Liver (tissue), 9 donors: ENCODE results near the gene SLC25A26. TPM values are rescaled to one million over a fixed set of nuclear protein-coding genes. Genes with fewer than 3 reads are reported as not detected.

Source experiments
- DNase-seq: peaks from one replicate; pipeline ENCODE4 v3.0.0-alpha.2; 2017; ENCODE audit warnings: low spot score
- H3K27ac ChIP-seq, 2 donors: one replicate each; pipeline ENCODE4 v1.7.0; 2013; ENCODE audit warnings: inconsistent platforms in 2 of 2, low read length in 2 of 2, control low read depth in 1 of 2, low read depth in 1 of 2, mild to moderate bottlenecking in 1 of 2
- H3K27me3 ChIP-seq, 4 donors: one replicate each; pipeline versions ENCODE4 v1.6.1 to v1.7.0; 2013; ENCODE audit warnings: low read length in 3 of 4, inconsistent platforms in 1 of 4, mild to moderate bottlenecking in 1 of 4, moderate library complexity in 1 of 4; ENCODE audit not compliant: control insufficient read depth in 4 of 4, insufficient read depth in 4 of 4
- H3K36me3 ChIP-seq, 4 donors: one replicate each; pipeline versions ENCODE4 v1.6.1 to v1.7.0; 2013; ENCODE audit warnings: low read length in 3 of 4, mild to moderate bottlenecking in 3 of 4, low read depth in 1 of 4, moderate library complexity in 1 of 4; ENCODE audit not compliant: control insufficient read depth in 4 of 4, insufficient read depth in 3 of 4
- H3K4me1 ChIP-seq, 4 donors: one replicate each; pipeline versions ENCODE4 v1.6.1 to v1.7.0; 2013; ENCODE audit warnings: low read length in 3 of 4, mild to moderate bottlenecking in 3 of 4, moderate library complexity in 1 of 4; ENCODE audit not compliant: control insufficient read depth in 4 of 4, insufficient read depth in 4 of 4
- H3K4me3 ChIP-seq, 3 donors: one replicate each; pipeline versions ENCODE4 v1.6.1 to v1.7.0; 2013; ENCODE audit warnings: low read length in 3 of 3, control low read depth in 1 of 3, low read depth in 1 of 3, mild to moderate bottlenecking in 1 of 3
- H3K9ac ChIP-seq, 2 donors: one replicate each; pipeline ENCODE4 v1.7.0; 2013; ENCODE audit warnings: low read length in 2 of 2, mild to moderate bottlenecking in 2 of 2, moderate library complexity in 2 of 2, control low read depth in 1 of 2, low read depth in 1 of 2
- H3K9me3 ChIP-seq, 4 donors: one replicate each; pipeline versions ENCODE4 v1.6.1 to v1.7.0; 2013; ENCODE audit warnings: low read length in 3 of 4; ENCODE audit not compliant: control insufficient read depth in 4 of 4
- EGR1 ChIP-seq, 2 donors: IDR thresholded peaks; 2 replicates each; pipeline ENCODE4 v1.6.1; 2016 to 2018; ENCODE audit warnings: antibody characterized with exemption in 2 of 2, low read depth in 2 of 2
- HNF4A ChIP-seq, 2 donors: conservative IDR thresholded peaks; 2 replicates each; pipeline ENCODE4 v1.6.1; 2016; ENCODE audit warnings: antibody characterized with exemption in 2 of 2, mild to moderate bottlenecking in 2 of 2
- JUND ChIP-seq, 2 donors: IDR thresholded peaks; 2 replicates each; pipeline ENCODE4 v1.6.1; 2016; ENCODE audit warnings: antibody characterized with exemption in 2 of 2
- RAD21 ChIP-seq, 2 donors: IDR thresholded peaks; 2 replicates each; pipeline ENCODE4 v1.6.1; 2016; ENCODE audit warnings: antibody characterized with exemption in 2 of 2, mild to moderate bottlenecking in 2 of 2
- RXRA ChIP-seq, 2 donors: IDR thresholded peaks; 2 replicates each; pipeline ENCODE4 v1.6.1; 2017 to 2018; ENCODE audit warnings: antibody characterized with exemption in 2 of 2, mild to moderate bottlenecking in 1 of 2
- SP1 ChIP-seq: IDR thresholded peaks from 2 replicates; pipeline ENCODE4 v1.6.1; 2018; ENCODE audit warnings: antibody characterized with exemption, mild to moderate bottlenecking
- YY1 ChIP-seq: IDR thresholded peaks from 2 replicates; pipeline ENCODE4 v1.6.1; 2016; ENCODE audit warnings: antibody characterized with exemption, mild to moderate bottlenecking
- WGBS: extraction: QIAGEN DNeasy Blood & Tissue Kit; methylation state at CpG from one replicate; pipeline ENCODE4 v1.1.7; 2013; 5-methylcytosine and 5-hydroxymethylcytosine counted together
- polyA plus RNA-seq, 2 donors: library from polyadenylated mRNA; stranded (reverse) in 1 of 2; unstranded in 1 of 2; fragments of 200-250 nt in 1 of 2; fragments of >200 nt in 1 of 2; fragmentation: Nextera tagmentation in 1 of 2; extraction: Ambion mirVana in 1 of 2; gene quantifications; one replicate each; pipeline versions ENCODE4 v1.2.1 to v1.2.3, GENCODE V29; 2013 to 2015
- total RNA-seq, 2 donors: library from RNA; depleted of rRNA; stranded (reverse); fragments of >200 nt; gene quantifications; one replicate each; pipeline ENCODE4 v1.2.3, GENCODE V29; 2014
- TF ChIP-seq, protein P1 (sequence below): fragments of 150-350 bp; IDR thresholded peaks from 2 replicates; pipeline ENCODE4 v1.5.1; 2017; ENCODE audit warnings: improper control_type of control experiment, low read depth, low read length; ENCODE audit not compliant: missing input control
- TF ChIP-seq, protein P2 (sequence below): IDR thresholded peaks from 2 replicates; pipeline ENCODE4 v1.6.1; 2016; ENCODE audit warnings: antibody characterized with exemption
- TF ChIP-seq, protein P3 (sequence below): IDR thresholded peaks from 2 replicates; pipeline ENCODE4 v1.6.1; 2016; ENCODE audit warnings: antibody characterized with exemption
- TF ChIP-seq, protein P4 (sequence below): IDR thresholded peaks from 2 replicates; pipeline ENCODE4 v1.6.1; 2016; ENCODE audit warnings: antibody characterized with exemption, mild to moderate bottlenecking
- donor health status: healthy.
- donor health status: healthy.
- donor health status: healthy.
- donor health status: healthy.
- donor health status: healthy.

Gene SLC25A26
- total and polyA plus RNA-seq, 4 donors, result 9.9 to 21.6 (median 12.8) TPM

DNA sequence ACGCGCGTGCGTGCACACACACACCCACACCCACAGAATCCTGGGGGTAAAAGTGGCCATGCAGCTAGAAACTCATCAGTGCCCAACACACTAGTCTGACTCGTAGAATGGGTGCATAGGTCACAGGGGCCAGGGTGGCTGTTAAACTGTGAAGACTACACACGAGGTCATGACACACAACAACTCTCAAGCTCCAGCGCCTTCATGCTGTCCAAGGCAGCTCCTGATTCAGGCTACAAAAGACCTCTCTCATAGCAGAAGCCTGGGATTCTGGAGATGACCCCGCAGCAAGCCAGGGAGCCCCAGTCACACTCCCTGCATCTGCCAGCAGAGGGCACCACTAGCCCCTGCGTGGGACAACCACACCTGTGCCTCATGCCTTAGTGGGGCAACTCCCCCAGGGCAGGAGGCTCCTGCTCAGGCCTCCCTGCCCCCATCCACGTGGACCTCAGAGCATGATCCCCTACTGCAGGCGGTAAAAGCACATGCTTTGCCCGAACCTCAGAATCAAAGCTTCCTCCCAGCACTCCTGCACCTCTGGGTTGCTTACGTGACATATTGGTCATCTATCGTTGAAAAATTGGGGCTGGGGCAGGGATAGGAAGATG is 186.9 kb downstream of the SLC25A26 start:
- Histone ChIP-seq H3K9ac (no peak overlapping the region), H3K27me3 (no peaks in the 10 kb centered on the region), H3K4me1 (peaks cover 2 to 41% (median 22%) of the 10 kb centered on the region in 4 donors), H3K27ac (no peak overlapping the region), H3K4me3 (no peak overlapping the region), H3K9me3 (no peaks in the 10 kb centered on the region), H3K36me3 (peaks cover 10 to 34% (median 20%) of the 10 kb centered on the region in 4 donors)
- peak in 1 of 2 donors; percentile 15 for TF ChIP-seq HNF4A (conservative IDR thresholded peaks at IDR 0.05)
- peak; percentile 95 to 99 for TF ChIP-seq RAD21 (IDR thresholded peaks at IDR 0.05)
- no peak for TF ChIP-seq EGR1 (IDR thresholded peaks at IDR 0.05; ENCODE audit: low read depth in 2 of 2)
- TF ChIP-seq, protein P1, sequence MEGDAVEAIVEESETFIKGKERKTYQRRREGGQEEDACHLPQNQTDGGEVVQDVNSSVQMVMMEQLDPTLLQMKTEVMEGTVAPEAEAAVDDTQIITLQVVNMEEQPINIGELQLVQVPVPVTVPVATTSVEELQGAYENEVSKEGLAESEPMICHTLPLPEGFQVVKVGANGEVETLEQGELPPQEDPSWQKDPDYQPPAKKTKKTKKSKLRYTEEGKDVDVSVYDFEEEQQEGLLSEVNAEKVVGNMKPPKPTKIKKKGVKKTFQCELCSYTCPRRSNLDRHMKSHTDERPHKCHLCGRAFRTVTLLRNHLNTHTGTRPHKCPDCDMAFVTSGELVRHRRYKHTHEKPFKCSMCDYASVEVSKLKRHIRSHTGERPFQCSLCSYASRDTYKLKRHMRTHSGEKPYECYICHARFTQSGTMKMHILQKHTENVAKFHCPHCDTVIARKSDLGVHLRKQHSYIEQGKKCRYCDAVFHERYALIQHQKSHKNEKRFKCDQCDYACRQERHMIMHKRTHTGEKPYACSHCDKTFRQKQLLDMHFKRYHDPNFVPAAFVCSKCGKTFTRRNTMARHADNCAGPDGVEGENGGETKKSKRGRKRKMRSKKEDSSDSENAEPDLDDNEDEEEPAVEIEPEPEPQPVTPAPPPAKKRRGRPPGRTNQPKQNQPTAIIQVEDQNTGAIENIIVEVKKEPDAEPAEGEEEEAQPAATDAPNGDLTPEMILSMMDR, result peak; percentile 90
- TF ChIP-seq RXRA (IDR thresholded peaks at IDR 0.05), result peak in 1 of 2 donors; percentile 26
- DNase-seq, result peak; percentile 73
- 57% methylated on average over 14 of the region's 14 CpGs for WGBS

DNA sequence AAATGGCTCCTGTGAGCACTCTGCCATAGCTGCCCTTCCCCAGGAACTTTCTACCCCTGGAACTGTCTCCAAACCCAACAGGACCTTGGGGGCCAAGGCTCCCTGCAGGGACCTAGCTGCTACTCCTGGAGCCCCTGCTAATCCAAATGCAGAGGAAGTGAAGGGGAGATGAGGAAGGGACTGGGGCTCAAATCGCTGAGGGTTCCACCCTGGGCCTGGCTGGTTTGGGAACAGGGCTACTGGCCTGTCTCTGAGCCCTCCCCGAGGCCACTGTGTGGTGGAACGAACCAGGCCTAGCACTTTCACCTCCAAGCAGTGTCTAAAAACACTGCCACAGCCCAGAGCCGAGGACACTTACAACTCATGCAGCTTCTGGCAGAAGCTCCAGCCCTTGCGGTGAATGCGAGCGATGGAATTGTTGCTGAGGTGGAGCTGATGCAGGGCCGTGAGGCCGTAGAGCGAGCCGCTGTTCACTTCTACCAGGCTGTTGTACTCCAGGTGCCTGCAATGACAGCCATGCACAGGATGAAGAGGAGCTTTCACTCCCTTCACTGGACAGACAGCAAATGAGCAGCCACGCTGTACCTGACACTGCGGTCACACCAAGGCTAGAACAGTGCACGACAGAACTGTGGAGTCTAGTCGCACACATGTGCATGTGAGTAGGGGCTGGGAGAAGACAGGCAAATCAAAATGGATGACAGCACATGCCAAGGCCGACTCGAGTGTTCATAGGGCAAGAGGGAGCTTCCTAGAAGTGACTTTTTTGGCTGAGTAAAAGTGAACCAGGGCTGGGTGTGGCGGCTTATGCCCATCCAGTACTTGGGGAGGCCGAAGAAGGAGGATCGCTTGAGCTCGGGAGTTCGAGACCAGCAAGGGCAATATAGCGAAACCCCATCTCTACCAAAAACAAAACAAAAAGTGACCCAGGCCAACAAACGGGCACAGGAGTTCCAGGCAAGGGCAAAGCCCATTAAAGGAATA is 189.3 kb downstream of the SLC25A26 start:
- 96% methylated on average over 24 of the region's 24 CpGs for WGBS
- H3K36me3 ChIP-seq, result peaks cover 12 to 45% (median 24%) of the 10 kb centered on the region in 4 donors
- TF ChIP-seq, protein P2, sequence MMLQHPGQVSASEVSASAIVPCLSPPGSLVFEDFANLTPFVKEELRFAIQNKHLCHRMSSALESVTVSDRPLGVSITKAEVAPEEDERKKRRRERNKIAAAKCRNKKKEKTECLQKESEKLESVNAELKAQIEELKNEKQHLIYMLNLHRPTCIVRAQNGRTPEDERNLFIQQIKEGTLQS, result no peak
- TF ChIP-seq, protein P3, sequence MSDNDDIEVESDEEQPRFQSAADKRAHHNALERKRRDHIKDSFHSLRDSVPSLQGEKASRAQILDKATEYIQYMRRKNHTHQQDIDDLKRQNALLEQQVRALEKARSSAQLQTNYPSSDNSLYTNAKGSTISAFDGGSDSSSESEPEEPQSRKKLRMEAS, result no peak
- no peak for TF ChIP-seq SP1

DNA sequence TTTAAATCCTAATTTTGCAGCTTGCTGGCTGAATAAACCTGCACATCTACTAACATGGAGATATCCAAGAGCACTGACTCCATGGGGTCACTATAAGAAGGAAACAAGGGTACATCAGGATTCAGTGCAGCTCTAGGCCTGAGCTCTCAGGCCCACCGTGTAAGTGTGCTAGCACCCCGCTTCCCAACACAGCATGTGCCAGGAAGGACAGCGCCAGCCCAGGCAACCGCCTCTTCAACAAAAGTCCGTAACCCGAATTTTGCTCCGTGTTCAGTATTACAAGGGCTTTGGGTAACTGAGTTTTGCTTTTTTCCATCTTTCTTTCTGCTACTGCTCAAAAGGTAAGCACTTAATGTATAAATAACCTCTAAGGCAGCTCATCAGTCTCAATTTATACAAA is 190.2 kb downstream of the SLC25A26 start:
- WGBS, result 97% methylated on average over 7 of the region's 7 CpGs
- no peak overlapping the region for H3K4me3 ChIP-seq
- H3K9ac ChIP-seq, result no peak overlapping the region
- H3K27ac ChIP-seq, result no peak overlapping the region
- TF ChIP-seq YY1, result no peak
- TF ChIP-seq, protein P4, sequence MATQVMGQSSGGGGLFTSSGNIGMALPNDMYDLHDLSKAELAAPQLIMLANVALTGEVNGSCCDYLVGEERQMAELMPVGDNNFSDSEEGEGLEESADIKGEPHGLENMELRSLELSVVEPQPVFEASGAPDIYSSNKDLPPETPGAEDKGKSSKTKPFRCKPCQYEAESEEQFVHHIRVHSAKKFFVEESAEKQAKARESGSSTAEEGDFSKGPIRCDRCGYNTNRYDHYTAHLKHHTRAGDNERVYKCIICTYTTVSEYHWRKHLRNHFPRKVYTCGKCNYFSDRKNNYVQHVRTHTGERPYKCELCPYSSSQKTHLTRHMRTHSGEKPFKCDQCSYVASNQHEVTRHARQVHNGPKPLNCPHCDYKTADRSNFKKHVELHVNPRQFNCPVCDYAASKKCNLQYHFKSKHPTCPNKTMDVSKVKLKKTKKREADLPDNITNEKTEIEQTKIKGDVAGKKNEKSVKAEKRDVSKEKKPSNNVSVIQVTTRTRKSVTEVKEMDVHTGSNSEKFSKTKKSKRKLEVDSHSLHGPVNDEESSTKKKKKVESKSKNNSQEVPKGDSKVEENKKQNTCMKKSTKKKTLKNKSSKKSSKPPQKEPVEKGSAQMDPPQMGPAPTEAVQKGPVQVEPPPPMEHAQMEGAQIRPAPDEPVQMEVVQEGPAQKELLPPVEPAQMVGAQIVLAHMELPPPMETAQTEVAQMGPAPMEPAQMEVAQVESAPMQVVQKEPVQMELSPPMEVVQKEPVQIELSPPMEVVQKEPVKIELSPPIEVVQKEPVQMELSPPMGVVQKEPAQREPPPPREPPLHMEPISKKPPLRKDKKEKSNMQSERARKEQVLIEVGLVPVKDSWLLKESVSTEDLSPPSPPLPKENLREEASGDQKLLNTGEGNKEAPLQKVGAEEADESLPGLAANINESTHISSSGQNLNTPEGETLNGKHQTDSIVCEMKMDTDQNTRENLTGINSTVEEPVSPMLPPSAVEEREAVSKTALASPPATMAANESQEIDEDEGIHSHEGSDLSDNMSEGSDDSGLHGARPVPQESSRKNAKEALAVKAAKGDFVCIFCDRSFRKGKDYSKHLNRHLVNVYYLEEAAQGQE, result no peak
- TF ChIP-seq JUND (IDR thresholded peaks at IDR 0.05), result no peak
- no peaks in the 10 kb centered on the region for H3K27me3 ChIP-seq
- DNase-seq, result no peak
- H3K4me1 ChIP-seq, result peaks cover 2 to 24% (median 15%) of the 10 kb centered on the region in 4 donors
- peaks cover 12 to 47% (median 27%) of the 10 kb centered on the region in 4 donors for H3K36me3 ChIP-seq
- H3K9me3 ChIP-seq, result no peaks in the 10 kb centered on the region

More for the DNA sequence above, 189.3 kb downstream of the SLC25A26 start:
- H3K4me1 ChIP-seq, result peaks cover 2 to 29% (median 18%) of the 10 kb centered on the region in 4 donors
- no peaks in the 10 kb centered on the region for H3K9me3 ChIP-seq
- no peak overlapping the region for H3K4me3 ChIP-seq
- no peak overlapping the region for H3K9ac ChIP-seq
- no peak for DNase-seq
- H3K27ac ChIP-seq, result no peak overlapping the region
- no peaks in the 10 kb centered on the region for H3K27me3 ChIP-seq
